Kidney (tissue), 22 donors: ENCODE measurements around the gene TOM1. TPM values are rescaled to one million over a fixed set of nuclear protein-coding genes. Genes with fewer than 3 reads are reported as not detected.

Experiments
- DNase-seq, 5 donors: peaks; one replicate each; pipeline ENCODE4 v3.0.0-alpha.2; 2013 to 2020
- FAIRE-seq: peaks from 2 replicates; lab custom pipeline; 2012; peaks lifted over from hg19 to GRCh38; lab: Jason Lieb, UNC
- H3K27ac ChIP-seq, 2 donors: one replicate each; pipeline ENCODE4 v1.7.0; 2013; ENCODE audit warnings: low read depth in 2 of 2, low read length in 2 of 2, inconsistent platforms in 1 of 2
- H3K27me3 ChIP-seq: one replicate; pipeline ENCODE4 v1.7.1; 2013; ENCODE audit warnings: low read length, inconsistent platforms; ENCODE audit not compliant: control insufficient read depth, insufficient read depth
- H3K36me3 ChIP-seq, 3 donors: one replicate each; pipeline versions ENCODE4 v1.7.0 to v1.7.1; 2013; ENCODE audit warnings: low read length in 3 of 3, control low read depth in 1 of 3, inconsistent platforms in 1 of 3; ENCODE audit not compliant: insufficient read depth in 3 of 3, control insufficient read depth in 2 of 3
- H3K4me1 ChIP-seq, 3 donors: one replicate each; pipeline versions ENCODE4 v1.7.0 to v1.7.1; 2013; ENCODE audit warnings: low read length in 3 of 3, inconsistent platforms in 1 of 3, low read depth in 1 of 3; ENCODE audit not compliant: control insufficient read depth in 2 of 3, insufficient read depth in 2 of 3
- H3K4me3 ChIP-seq, 3 donors: one replicate each; pipeline versions ENCODE4 v1.7.0 to v1.8.1; 2013; ENCODE audit warnings: low read length in 3 of 3, control low read depth in 1 of 3, inconsistent platforms in 1 of 3
- H3K9ac ChIP-seq, 3 donors: one replicate each; pipeline versions ENCODE4 v1.7.0 to v1.7.1; 2013; ENCODE audit warnings: low read length in 3 of 3, control low read depth in 1 of 3, inconsistent platforms in 1 of 3
- H3K9me3 ChIP-seq, 3 donors: one replicate each; pipeline versions ENCODE4 v1.7.0 to v1.7.1; 2013; ENCODE audit warnings: low read length in 3 of 3, control low read depth in 1 of 3, inconsistent platforms in 1 of 3; ENCODE audit not compliant: control insufficient read depth in 2 of 3, insufficient read depth in 1 of 3
- intact Hi-C: fragments of 100-400 bp; cut with DNase I; formaldehyde crosslinking; loops from one replicate; pipeline ENCODE4 v1.11.1; 2022
- long read RNA-seq, 10 donors: library from polyadenylated mRNA in 1 of 10; unstranded in 1 of 10; transcript quantifications; one replicate each; pipeline ENCODE4 v2.0.0 and lab custom pipeline, GENCODE V29; 2021 to 2026
- polyA plus RNA-seq: library from polyadenylated mRNA; stranded (reverse); fragments of 350-450 nt; fragmentation: Illumina TruSeq; extraction: RNeasy Lipid Tissue Mini Kit (QIAGEN cat#74804); gene quantifications from one replicate; pipeline ENCODE4 v1.2.3, GENCODE V29; 2014; ENCODE audit warnings: low read depth, low replicate concordance; ENCODE audit not compliant: insufficient read depth
- total RNA-seq: library from RNA; stranded (reverse); fragmentation: NEBNext Ultra II Directional; extraction: Animal tissue kit (Norgen Biotek cat#: 25700); gene quantifications from one replicate; pipeline ENCODE4 v1.2.1, GENCODE V29; 2021
- TF ChIP-seq, protein P1 (sequence below): IDR thresholded peaks from 3 replicates; pipeline ENCODE4 v1.5.1; 2012; ENCODE audit warnings: mild to moderate bottlenecking, moderate library complexity, borderline replicate concordance; ENCODE audit not compliant: insufficient read depth; ENCODE audit errors: extremely low read depth
- donor health status: control.
- donor health status: control.
- donor health status: control.
- donor health status: control.
- donor health status: control.
- donor health status: DM: yes; HTN: yes; CAD: no.
- donor health status: Normal renal cell carcinoma (clear cell type).

Gene TOM1
- total RNA-seq: 68.2 TPM
- polyA plus RNA-seq: 67.0 TPM
- long read RNA-seq, donor 1, partial matches to known transcripts: 0 of 3 reads
- long read RNA-seq, donor 1, other reads (novel, unspliced or antisense): 0 of 3 reads
- long read RNA-seq, donor 2, partial matches to known transcripts: 0 of 3 reads
- long read RNA-seq, donor 2, other reads (novel, unspliced or antisense): 0 of 3 reads
- long read RNA-seq, donor 3, partial matches to known transcripts: 32 of 36 reads
- long read RNA-seq, donor 3, other reads (novel, unspliced or antisense): 0 of 36 reads
- long read RNA-seq, donor 4, transcript TOM1-210 (15 exons, 2,389 nt): major isoform, 6 of 7 reads
- long read RNA-seq, donor 4, partial matches to known transcripts: 0 of 7 reads
- long read RNA-seq, donor 4, other reads (novel, unspliced or antisense): 0 of 7 reads
- long read RNA-seq, donor 5: 0 reads
- long read RNA-seq, donor 6, partial matches to known transcripts: 6 of 9 reads
- long read RNA-seq, donor 6, other reads (novel, unspliced or antisense): 0 of 9 reads
- long read RNA-seq, donor 7, transcript TOM1-204 (15 exons, 2,390 nt): minor isoform, 11 of 97 reads
- long read RNA-seq, donor 7, transcript TOM1-210 (15 exons, 2,389 nt): major isoform, 59 of 97 reads
- long read RNA-seq, donor 7, partial matches to known transcripts: 13 of 97 reads
- long read RNA-seq, donor 7, other reads (novel, unspliced or antisense): 12 of 97 reads
- long read RNA-seq, donor 8, partial matches to known transcripts: 7 of 12 reads
- long read RNA-seq, donor 8, other reads (novel, unspliced or antisense): 0 of 12 reads
- long read RNA-seq, donor 9: 0 reads
- long read RNA-seq, donor 10, transcript TOM1-210 (15 exons, 2,389 nt): major isoform, 5 of 14 reads
- long read RNA-seq, donor 10, partial matches to known transcripts: 8 of 14 reads
- long read RNA-seq, donor 10, other reads (novel, unspliced or antisense): 0 of 14 reads

GRCh38 chr22:35299673-35300499, at the start of gene TOM1:
Gene TOM1, plus strand, starts transcription at chr22:35299894. Its CDS starts 35 bp downstream, at chr22:35299929.
- H3K4me3 ChIP-seq: peak within 1 kb of the TSS; percentile 84 to 92 (median 91)
- H3K9me3 ChIP-seq: no peaks in the 10 kb centered on the region
- no peaks in the 10 kb centered on the region for H3K27me3 ChIP-seq
- H3K36me3 ChIP-seq: peaks cover 0 to 4% (median 0%) of the 10 kb centered on the region in 3 donors
- H3K9ac ChIP-seq: peak within 1 kb of the TSS; percentile 85 to 93 (median 89)
- FAIRE-seq (peak; percentile 62), DNase-seq (peak; percentile 98 to 100 (median 99))
- intact Hi-C loops: no loop called here
- TF ChIP-seq, protein P1, sequence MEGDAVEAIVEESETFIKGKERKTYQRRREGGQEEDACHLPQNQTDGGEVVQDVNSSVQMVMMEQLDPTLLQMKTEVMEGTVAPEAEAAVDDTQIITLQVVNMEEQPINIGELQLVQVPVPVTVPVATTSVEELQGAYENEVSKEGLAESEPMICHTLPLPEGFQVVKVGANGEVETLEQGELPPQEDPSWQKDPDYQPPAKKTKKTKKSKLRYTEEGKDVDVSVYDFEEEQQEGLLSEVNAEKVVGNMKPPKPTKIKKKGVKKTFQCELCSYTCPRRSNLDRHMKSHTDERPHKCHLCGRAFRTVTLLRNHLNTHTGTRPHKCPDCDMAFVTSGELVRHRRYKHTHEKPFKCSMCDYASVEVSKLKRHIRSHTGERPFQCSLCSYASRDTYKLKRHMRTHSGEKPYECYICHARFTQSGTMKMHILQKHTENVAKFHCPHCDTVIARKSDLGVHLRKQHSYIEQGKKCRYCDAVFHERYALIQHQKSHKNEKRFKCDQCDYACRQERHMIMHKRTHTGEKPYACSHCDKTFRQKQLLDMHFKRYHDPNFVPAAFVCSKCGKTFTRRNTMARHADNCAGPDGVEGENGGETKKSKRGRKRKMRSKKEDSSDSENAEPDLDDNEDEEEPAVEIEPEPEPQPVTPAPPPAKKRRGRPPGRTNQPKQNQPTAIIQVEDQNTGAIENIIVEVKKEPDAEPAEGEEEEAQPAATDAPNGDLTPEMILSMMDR: no peak
- H3K27ac ChIP-seq: peak within 1 kb of the TSS; percentile 96 to 98
- H3K4me1 ChIP-seq: peaks cover 0 to 11% (median 7%) of the 10 kb centered on the region in 3 donors

DNA sequence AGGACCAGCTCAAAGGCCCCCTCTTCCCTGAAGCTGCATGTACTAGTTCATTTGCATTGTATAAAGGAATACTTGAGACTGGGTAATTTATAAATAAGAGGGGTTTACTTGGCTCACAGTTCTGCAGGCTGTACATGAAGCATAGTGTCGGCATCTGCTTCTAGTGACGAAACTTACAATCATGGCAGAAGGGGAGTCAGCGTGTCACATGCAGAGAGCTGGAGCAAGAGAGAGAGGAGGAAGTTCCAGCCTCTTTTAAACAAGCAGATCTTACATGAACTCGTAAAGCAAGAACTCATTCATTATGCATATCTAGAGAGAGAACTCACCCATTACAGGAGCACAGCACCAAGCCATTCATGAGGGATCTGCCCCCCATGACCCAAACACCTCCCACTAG, 49.5 kb upstream of the TOM1 start:
- intact Hi-C loops: no loop called here
- no peak overlapping the region for H3K9ac ChIP-seq
- FAIRE-seq: no peak

GRCh38 chr22:35253946-35254345, 45.7 kb upstream of the TOM1 start:
- no peaks in the 10 kb centered on the region for H3K9me3 ChIP-seq
- TF ChIP-seq, protein P1: no peak
- intact Hi-C loops: no loop called here
- no peak overlapping the region for H3K4me3 ChIP-seq
- no peaks in the 10 kb centered on the region for H3K27me3 ChIP-seq
- no peaks in the 10 kb centered on the region for H3K36me3 ChIP-seq
- H3K9ac ChIP-seq: no peak overlapping the region
- no peak overlapping the region for H3K27ac ChIP-seq
- peaks cover 0 to 6% (median 0%) of the 10 kb centered on the region in 3 donors for H3K4me1 ChIP-seq
- FAIRE-seq: no peak
- no peak for DNase-seq

More for the DNA sequence above, 49.5 kb upstream of the TOM1 start:
- TF ChIP-seq, protein P1: no peak
- Histone ChIP-seq H3K4me3 (no peak overlapping the region), H3K27ac (no peak overlapping the region), H3K36me3 (no peaks in the 10 kb centered on the region), H3K27me3 (no peaks in the 10 kb centered on the region), H3K4me1 (no peaks in the 10 kb centered on the region), H3K9me3 (no peaks in the 10 kb centered on the region)
- no peak for DNase-seq
